Suppressor macrophage treated with lipopolysaccharide for 4 hours (primary cell): Measurements from ENCODE around the gene VSIG10L2.
"Not testable (repeated sequence)": the region's sequence is repeated elsewhere in the genome, so short reads cannot be mapped to it uniquely, and the experiment has no call there.

Source experiments
- DNase-seq: peaks from one replicate; pipeline ENCODE4 v3.0.0-alpha.2; 2020

The VSIG10L2 gene

DNA sequence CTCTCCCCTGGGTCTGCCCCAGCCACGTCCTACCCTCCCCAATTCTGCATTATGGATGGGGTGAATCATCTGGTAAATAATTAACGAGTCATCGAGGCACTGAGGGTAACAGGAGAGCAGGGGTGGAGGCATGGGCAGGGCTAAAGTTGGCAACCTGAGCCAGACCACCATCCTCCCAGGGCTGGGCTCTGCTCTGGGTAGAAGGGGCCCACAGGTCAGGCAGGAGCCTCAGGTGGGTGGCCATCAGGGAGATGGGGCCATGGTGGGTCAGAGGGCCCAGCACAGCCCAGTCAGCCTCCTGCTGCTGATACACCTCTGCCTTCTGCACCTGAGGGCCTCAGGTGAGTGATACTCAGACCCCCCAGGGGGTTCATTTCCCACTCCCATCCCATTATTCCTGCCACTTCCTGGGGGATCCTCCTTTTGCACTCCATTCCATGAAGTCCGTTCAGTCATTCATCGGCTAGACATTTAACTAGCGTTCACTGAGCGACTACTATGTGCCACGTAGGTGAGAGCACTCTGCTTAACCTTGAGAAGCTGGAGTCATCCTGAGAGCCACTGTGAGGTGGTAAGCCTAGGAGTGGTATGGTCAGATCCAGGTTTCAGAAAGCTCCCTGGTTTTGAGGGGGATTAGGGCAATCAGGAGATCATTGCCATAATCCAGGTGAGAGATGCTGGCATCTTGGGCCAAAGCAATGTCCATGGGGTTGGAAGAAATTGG, at the start of gene VSIG10L2:
TSS of gene VSIG10L2 (plus strand) at position 248 of the 724 bp plus-strand sequence. CDS start at position 260, 12 bp downstream.
- DNase-seq = no peak

DNA sequence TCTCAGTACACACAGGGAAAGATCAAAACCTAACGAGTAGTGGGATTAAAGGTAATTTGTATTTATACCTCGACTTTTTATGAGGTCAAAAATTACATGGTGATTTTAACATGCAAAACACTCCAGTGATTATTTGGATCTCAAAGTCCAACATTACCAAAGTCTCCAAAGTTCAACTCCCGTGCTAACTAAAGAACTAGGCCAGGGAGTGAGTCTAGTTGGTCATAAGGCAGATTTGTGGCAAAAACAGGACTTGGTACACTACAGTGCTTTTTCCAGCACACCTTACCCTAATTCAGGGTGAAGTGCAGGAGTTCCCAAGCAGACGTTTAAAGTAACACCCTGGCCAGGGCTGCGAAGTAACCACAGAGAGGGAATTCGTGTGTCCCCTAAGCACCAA, 44.0 kb upstream of the VSIG10L2 start:
- DNase-seq = no peak

DNA sequence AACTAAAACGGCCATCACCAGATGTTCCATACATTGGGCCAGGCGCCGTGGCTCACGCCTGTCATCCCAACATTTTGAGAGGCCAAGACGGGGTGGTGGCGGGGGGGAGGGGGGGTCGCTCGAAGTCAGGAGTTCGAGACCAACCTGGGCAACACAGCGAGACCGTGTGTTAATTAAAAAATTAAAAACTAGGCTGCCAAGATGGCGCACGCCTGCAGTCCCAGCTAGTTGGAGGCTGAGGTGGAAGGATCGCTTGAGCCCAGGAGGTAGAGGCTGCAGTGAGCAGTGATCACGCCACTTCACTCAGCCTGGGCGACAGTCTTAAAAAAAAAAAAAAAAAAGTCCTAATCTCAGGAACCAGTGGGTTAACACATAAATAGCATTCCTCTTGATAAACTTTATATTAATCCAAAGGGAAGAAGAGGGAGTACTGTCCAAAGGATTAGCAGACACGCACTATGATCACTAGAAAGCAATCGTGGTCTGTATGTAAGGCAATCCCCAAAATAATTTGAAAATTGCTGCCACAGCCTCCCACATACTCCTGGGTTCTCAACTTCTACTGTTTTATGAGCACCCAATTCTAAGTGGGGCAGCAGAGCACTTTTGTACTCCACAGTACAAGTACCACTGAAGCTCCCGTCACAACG, 43.4 kb upstream of the VSIG10L2 start:
- DNase-seq = peak; percentile 3

DNA sequence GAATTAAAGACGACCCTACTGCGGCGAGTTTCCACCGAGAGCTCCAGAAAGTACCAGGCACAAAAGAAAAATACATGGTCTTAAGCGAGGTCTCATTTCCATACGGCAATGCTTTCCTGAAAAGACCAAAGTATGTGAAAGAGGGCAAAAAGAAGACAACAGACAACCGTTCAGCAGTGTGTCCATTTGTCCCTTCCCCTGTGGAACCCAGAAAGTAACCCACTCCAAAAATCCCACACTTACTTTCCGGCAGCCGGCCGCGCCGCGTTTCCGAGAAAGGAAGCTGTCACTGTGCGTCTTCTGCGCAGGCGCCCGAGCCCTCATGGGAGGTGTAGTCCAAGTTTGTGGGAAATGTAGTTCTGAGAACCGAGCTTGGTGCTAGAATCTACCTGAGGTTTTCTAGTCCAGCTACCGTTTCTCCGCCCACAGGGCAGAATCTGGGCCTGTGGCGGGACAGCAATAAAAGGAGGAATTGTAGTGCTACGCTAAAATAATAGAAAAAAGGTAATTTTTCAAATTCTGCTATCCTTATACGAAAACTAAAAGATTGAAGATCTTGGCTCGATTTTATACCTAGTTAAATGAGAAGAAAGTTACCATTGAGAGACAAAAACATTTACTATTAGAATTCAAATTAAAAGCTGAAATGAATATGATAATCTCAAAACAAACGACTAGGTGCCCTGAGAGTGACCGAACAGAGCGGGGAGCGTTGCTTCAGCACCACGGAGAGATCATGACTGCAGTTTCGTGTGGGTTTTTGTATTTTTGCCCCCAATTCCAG, 42.7 kb upstream of the VSIG10L2 start, which contains the start of gene PUS3:
TSS of gene PUS3 (minus strand) at position 280 of the 784 bp plus-strand sequence. CDS start 6,922 bp downstream, outside the sequence.
- DNase-seq = peak; percentile 91

DNA sequence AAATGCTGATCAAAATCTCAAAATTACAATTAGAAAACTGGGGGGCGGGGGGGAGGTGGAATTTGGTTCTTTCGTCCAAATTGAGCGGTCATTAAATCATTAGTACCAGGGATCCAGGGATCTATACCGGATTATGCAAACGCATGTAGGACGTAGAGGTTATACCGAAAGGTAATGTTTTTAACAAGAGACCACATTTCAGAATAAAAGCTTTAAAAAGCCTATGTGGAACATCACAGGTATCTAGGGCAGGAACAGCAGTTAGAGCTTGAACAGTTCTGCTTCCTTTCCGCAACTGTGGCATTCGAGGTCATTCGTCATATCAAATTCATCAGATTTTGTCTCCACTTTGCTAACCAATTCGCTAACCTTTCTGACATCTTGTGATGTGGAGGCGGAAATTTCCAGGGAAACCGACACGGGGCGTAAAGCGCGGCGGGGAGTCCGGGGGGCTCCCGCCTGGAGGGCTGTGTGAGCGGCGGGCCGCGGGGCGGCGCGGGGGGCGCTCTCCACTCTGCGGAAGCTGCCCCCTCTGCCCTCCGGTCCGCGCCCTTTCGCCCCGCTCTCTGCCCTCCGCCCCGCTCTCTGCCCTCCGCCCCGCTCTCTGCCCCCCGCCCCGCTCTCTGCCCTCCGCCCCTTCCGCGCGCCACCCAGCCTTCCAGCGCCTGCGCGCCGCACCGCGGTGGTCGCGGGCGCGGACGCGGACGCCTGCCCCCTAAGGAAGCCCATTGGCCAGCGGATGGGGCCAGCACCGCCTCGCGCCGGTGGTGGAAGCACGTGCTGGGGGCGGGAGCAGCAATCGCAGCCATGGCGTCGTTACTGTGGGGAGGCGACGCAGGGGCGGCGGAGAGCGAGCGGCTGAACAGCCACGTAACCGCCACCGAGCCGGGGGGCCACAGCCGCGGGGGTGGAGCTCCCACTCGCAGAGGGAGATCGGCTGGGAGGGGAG, 41.9 kb upstream of the VSIG10L2 start, which contains the start of gene DDX25:
TSS of gene DDX25 (plus strand) at position 798 of the 949 bp plus-strand sequence. CDS start at position 808, 10 bp downstream.
- DNase-seq = no peak

DNA sequence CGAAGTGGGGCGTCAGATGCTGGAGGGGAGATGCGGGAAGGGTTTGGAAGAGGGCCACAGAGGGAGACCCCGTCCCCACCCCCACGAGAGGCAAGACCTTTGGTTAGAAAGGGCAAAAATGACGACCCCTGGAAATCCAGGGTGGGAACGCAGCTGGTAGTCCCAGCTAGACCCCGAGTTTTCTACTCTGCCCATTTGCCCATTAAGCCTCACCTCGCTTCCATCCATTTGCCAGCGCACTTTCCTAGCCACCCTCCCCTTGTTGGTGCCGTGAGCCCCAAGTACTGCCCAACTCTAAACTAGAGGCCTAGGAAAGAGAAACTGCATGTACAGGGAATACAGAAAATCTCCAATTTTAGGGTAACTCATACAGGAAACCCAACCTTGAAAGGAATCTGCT, 41.2 kb upstream of the VSIG10L2 start:
- no peak for DNase-seq

DNA sequence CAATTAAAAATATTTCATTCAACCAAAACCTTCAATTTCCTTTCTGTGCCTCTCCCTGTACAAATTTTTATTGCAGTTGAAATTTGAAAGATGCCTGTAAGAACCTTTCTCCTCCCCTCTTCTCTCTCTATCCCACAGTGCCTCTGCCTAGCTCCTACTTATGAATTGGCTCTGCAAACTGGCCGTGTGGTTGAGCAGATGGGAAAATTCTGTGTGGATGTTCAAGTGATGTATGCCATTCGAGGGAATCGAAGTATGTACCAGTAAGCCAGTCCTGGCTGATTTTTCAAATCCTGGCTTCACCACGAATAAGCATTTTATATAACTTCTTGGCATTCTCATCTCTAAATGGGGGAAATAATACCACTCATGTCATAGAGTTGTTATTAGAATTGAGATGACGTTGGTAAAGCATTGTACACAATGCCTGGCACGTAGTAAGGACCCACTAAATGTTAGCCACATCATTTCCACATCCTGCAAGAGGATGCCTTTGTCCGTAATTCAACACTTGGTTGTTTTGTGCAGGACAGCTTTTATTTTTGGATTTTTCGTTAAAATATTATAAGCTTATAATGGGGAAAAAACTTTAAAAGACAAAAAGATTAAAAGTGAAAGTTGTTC, 35.5 kb upstream of the VSIG10L2 start:
- no peak for DNase-seq

DNA sequence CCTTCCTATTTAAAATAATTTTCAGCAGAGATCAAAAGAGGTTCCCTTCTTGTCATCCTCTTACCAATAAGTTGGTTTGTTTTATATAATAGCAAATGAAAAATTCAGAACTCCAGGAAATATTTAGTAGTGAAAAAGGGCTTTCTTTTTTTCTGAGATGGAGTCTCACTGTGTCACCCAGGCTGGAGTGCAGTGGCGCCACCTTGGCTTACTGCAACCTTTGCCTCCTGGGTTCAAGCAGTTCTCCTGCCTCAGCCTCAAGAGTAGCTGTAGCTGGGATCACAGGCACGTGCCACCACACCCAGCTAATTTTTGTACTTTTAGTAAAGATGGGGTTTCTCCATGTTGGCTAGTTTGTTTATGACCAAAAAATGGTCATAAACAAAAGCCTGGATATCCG, 31.2 kb upstream of the VSIG10L2 start:
- DNase-seq = not testable (repeated sequence)

DNA sequence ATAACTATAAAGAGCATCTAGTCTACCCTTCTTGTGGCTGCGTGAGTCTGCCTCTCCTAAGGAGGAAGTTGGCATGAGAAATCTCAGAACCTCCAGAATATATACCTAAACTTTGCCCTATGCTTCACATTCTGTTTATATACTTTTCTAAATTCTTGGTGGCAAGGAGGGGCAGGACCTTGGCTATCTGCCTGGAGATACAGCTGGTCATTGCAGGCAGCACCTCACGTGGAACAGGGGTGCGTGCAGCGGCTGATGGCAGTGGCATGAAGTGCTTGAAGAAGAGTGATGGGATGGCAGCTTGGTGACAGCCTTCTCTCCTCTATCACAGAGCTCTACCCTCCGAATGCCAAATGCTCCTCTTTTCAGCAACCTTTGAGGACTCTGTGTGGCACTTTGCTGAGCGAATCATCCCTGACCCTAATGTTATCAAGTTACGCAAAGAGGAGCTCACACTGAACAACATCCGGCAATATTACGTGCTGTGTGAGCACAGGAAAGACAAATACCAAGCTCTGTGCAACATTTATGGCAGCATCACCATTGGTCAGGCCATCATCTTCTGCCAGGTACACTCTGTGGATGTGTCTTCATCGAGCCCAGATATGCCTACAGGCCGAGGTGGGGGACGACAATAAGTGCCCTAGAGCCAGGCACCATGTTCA, 29.0 kb upstream of the VSIG10L2 start:
- no peak for DNase-seq

DNA sequence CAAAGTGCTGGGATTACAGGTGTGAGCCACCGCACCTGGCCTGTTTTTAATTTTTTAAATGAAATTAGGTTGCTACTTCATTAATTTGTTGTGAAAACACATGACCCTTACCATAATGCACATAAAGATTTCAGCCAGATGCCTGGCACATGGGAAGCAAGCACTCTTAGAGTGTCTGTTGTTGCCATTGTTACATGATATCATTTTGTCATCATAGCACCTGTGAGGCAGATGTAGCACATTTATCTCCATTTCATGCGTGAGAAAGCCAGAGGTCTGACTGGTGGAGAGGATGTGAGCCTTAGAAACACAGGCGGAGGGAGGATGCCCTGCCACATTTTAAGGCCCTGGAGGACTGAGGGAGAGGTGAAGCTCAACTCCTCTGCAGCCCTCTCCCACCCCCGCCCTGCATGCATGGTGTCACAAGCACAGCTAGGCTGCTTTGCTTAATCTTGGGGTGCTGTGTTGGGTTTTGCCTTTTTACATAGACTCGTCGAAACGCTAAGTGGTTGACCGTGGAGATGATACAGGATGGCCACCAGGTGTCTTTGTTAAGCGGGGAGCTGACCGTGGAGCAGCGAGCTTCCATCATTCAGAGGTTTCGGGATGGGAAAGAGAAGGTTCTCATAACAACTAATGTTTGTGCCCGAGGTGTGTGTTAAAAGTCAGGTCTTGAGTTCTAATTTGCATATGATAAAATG, 27.6 kb upstream of the VSIG10L2 start:
- no peak for DNase-seq

DNA sequence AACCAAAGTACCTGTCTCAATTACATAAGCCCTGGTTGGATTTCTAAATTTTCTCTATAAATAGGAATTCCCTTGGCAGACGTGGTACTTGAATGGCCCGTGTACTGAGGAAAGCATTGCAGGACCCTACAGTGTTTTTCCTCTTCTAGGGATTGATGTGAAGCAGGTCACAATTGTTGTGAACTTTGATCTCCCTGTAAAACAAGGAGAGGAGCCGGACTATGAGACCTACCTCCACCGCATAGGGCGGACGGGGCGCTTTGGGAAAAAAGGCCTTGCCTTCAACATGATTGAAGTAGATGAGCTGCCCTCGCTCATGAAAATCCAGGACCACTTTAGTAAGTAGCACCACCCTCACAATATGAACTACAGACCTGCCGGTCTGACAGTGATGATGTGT, 24.8 kb upstream of the VSIG10L2 start:
- no peak for DNase-seq

DNA sequence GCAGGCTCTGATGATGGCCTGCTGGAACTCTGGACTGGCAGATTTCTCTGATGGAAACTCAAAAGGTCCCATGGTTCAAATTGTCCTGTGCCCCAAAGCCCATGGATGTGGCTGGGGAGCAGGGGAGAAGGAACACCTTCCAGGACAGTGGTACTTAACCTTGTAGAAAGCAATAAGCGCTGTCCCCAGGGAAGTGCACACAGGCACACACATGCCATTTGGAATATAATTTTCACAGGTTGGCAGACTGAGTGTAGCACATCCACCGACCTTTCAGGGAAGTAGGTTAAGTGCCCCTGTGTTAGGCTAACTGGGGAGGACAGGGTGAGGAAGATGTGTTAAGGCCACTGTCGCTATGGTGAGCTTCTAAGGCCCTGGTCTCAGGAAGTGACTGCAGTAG, 23.7 kb upstream of the VSIG10L2 start:
- no peak for DNase-seq

DNA sequence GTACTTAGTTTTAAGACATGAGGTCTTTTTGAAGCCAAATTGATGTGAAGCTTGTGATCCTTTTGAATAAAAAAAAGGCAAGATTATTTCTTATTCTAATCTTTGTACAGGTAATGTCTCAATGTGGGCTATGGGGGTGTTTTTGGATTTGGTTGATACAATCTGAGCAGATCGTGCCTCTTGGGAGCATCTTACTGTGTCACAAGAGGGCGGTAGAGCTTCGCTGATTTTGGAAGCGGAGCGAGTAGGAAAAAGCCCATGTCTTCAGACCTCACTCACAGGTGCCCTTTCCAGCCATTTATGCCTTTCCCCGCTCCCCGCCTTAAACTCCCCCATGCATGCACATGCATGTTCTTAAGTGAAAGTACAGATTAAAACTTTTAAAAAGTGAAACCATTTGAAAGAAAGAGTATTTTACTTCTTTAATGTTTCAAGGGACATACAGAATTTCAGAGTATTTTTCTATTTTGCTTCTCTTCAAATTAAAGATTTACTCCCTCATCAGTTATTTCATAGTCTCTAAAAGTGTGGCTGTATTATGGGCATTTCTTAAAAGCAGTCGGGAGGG, 22.7 kb upstream of the VSIG10L2 start:
- peak; percentile 71 for DNase-seq

DNA sequence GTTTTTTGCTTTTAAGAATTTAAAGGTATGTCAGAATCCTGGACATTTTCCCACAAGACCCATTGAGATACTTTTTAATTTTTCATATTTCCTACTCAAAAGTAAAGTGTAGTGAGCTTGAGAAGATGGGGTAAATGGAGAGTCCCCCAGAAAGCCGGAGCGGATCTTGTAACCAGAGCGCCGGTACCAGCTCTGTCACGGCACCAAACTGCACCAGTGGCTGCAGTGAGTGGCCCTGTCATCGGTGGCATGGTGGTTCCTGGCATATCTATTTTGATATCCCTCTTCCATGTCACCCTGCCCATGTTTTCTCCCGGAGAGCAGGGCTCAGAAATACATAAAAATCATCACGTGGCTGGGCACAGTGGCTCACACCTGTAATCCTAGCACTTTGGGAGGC, 22.2 kb upstream of the VSIG10L2 start:
- DNase-seq = no peak

DNA sequence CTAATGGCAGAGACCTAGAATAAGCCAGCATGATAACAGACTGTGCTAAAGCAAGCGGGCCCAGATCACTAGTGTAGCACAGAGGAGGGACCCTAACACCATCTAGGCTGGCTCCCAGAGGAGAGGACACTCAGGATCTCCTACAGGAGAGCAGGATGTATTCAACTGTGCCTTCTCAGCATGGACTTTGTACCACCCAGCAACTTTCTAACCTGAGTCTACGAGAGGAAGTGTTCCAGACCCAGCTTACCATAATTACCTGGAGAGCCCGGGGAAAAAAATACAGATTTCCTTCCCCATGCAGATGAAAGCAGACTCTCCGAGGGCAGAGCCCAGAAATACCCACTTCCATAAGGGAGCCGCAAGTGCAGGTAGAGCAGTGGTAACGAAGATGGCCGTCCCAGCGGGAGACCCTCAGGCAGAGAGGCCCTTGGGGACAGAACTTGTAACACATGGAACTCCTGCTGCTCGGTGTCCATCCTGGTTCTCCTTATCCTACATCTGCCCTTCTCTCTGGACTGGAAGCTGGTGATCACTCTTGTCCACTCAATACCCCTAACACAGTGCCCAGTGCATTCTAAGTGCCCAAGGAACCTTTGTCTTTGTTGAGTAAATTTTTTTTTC, 21.3 kb upstream of the VSIG10L2 start:
- DNase-seq = no peak

DNA sequence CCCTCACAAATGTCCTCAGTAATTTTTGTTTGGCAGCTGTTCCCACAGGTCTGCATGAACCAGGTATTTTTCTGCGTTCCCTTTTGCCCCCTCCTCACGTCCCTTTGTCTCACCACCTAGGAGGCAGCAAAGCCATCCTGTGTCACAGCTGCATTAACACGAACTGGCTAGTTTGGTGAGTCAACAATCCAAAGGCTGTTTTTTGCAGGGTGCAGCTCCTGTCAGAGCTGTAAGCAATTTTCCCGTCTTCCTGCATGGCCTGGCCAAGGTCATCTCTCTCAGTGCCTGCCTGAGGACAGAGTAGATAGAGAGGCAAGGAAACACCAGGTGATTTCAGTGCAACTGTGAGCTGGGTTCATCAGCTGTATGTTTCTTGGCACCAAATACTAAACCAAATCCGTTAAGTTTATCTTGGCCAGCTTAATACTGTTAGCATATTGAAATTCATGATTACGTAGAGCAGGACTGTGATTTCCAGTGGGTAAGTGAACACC, 20.6 kb upstream of the VSIG10L2 start:
- no peak for DNase-seq

DNA sequence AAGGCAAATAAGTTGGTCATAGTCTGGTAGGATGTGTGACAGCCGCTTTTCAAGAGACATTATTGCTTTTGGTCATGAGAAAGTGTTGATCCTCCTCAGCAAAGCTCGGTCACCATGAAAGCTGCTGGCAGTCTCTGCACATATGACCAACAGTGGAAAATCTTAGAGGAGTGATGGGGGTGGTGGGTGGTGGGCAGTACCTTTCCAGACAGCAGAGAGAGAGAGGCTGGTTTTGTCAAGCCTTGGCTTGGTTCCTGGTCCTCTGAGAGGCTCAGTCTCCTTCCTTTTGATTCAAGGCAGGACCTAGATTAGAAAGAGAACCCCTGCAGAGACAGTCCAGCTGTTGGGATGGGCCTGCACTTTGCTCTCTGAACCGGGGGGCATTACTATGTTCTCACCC, 20.0 kb upstream of the VSIG10L2 start:
- no peak for DNase-seq

DNA sequence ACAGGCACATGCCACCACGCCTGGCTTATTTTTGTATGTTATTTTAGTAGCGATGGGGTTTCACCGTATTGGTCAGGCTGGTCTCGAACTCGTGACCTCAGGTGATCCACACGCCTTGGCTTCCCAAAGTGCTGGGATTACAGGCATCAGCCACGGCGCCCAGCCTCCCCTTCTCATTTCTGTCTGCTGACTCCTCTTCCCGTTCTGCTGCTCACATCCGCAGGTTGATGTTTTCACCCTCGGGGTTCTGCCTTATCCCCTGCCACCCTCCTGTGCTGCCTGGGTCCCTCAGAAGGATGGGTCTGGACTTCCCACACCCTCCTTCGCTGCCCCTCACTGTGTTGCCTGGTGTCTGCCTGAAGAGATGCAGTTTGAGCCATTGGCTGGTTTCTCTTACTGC, 19.2 kb upstream of the VSIG10L2 start:
- DNase-seq = no peak

DNA sequence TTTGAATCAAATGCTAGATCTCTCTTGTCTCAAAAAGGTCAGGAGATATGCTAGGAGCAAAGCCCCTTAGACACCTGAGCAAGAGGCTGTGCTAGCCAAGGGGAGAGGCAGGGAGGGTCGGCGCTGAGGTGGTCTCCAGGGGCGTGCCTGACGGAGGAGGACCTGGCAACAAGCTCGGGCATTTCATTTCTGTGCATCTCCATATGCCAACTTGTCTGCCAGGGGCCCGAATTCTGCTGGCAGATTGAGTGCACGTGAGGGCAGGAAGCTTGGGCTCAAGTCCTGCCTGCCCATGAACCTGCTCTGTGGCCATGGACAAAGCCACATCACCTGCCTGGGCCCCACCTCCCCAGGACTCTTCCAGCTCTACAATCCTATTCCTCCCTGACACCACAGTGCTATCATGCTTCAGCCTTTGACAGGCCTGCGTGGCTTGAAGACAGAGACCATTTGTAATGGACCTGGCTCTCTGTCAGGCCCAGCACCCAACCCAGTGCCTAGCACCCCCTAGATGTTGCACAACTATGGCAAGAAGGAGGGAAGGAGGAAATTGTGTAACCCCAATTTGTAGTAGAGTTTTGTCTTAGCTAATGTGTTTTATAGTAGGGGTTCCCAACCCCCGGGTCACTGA, 16.3 kb upstream of the VSIG10L2 start:
- DNase-seq = no peak
